ENCODE measurements around the gene CHRNG. TPM values are rescaled to one million over a fixed set of nuclear protein-coding genes. Genes with fewer than 3 reads are reported as not detected.

The CHRNG gene, protein sequence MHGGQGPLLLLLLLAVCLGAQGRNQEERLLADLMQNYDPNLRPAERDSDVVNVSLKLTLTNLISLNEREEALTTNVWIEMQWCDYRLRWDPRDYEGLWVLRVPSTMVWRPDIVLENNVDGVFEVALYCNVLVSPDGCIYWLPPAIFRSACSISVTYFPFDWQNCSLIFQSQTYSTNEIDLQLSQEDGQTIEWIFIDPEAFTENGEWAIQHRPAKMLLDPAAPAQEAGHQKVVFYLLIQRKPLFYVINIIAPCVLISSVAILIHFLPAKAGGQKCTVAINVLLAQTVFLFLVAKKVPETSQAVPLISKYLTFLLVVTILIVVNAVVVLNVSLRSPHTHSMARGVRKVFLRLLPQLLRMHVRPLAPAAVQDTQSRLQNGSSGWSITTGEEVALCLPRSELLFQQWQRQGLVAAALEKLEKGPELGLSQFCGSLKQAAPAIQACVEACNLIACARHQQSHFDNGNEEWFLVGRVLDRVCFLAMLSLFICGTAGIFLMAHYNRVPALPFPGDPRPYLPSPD
- not detected in 2 replicates for total RNA-seq

DNA sequence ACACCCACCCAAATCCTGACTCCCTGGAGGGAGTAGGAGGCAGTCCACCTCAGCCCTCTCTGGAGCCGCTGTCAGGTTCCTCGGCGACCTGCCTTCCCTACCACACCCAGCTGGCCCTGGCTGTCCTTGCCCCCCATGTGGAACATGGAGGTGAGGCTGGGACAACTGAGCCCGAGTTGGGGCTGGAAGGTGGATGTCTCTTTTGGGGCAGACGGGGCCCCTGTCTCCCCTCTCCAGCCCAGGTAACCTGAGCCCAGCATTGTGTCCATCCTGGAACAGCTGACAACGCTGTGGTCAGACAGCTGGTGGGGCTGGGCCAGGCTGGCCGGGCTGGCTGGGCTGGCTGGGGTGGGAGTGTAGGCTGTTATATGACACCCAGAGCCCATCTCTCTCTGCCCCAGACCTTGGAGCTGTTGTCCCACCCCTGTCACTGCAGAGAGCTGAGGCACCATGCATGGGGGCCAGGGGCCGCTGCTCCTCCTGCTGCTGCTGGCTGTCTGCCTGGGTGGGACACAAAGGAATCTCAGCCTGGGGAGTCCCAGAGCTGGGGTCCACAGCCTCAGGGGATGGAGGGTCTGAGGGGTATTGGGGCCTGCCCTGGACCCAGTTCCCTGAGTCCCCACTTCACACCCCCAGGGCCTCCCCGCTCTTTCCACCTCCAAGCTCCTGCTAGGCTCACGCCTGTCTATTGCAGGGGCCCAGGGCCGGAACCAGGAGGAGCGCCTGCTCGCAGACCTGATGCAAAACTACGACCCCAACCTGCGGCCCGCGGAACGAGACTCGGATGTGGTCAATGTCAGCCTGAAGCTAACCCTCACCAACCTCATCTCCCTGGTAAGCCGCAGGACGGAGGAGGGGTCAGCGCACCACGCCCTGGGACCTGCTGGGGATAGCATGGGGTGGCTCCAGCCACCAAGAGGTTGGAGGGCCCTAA lies at the start of gene CHRNG:
Gene CHRNG (plus strand): TSS at position 395 of the 934 bp plus-strand sequence. CDS start 56 bp downstream, at position 451.
- DNase-seq (ENCODE audit: low read depth): no peak
- Histone ChIP-seq H3K36me3 (ENCODE audit: control insufficient read depth, insufficient read depth, low read length) (no peaks in the 10 kb centered on the region), H3K27me3 (ENCODE audit: control insufficient read depth, insufficient read depth, low read length) (no peaks in the 10 kb centered on the region), H3K4me3 (ENCODE audit: low read depth, low read length) (no peak within 1 kb of the TSS)
- TF ChIP-seq, protein P1, sequence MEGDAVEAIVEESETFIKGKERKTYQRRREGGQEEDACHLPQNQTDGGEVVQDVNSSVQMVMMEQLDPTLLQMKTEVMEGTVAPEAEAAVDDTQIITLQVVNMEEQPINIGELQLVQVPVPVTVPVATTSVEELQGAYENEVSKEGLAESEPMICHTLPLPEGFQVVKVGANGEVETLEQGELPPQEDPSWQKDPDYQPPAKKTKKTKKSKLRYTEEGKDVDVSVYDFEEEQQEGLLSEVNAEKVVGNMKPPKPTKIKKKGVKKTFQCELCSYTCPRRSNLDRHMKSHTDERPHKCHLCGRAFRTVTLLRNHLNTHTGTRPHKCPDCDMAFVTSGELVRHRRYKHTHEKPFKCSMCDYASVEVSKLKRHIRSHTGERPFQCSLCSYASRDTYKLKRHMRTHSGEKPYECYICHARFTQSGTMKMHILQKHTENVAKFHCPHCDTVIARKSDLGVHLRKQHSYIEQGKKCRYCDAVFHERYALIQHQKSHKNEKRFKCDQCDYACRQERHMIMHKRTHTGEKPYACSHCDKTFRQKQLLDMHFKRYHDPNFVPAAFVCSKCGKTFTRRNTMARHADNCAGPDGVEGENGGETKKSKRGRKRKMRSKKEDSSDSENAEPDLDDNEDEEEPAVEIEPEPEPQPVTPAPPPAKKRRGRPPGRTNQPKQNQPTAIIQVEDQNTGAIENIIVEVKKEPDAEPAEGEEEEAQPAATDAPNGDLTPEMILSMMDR (IDR thresholded peaks at IDR 0.05; ENCODE audit: insufficient read depth, low read length, severe bottlenecking): no peak
- FAIRE-seq: no peak

GRCh38 chr2:232490221-232491138 lies 49.0 kb upstream of the CHRNG start:
- DNase-seq (ENCODE audit: low read depth): no peak
- TF ChIP-seq, protein P1 (IDR thresholded peaks at IDR 0.05; ENCODE audit: insufficient read depth, low read length, severe bottlenecking): no peak
- FAIRE-seq: no peak
- no peaks in the 10 kb centered on the region for H3K36me3 ChIP-seq (ENCODE audit: control insufficient read depth, insufficient read depth, low read length)
- no peak overlapping the region for H3K4me3 ChIP-seq (ENCODE audit: low read depth, low read length)
- H3K27me3 ChIP-seq (ENCODE audit: control insufficient read depth, insufficient read depth, low read length): peaks cover 23% of the 10 kb centered on the region

DNA sequence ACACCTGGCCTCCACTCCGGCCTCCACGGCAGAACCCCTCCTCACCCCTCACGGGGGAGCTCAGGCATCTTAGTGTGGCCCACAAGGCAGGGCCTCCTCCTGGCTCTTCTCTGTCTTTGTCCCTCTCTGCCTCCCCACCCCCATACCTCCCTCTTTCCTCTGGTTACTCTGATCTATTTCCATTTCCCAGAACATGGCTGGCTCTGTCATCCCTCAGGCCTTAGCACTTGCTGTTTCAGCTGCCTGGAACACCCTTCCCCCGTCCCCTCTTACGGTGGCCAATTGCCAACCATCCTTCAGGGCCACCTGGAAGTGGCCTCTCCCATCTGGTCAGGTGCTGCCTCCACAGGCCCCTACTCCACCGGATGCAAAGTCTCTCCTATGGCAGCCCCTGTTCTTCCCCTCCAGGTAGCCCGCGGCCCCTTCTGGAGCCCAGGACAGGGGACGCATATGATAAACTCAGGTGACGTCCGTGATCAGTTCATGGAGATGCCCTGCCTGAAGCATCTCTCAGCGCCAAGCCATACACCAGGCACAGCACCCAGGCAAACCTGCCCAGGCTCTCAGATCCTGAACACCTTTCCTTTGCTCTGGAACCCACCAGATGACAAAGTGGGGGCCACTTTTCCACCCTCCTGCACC lies 48.2 kb upstream of the CHRNG start:
- no peaks in the 10 kb centered on the region for H3K36me3 ChIP-seq (ENCODE audit: control insufficient read depth, insufficient read depth, low read length)
- no peak overlapping the region for H3K4me3 ChIP-seq (ENCODE audit: low read depth, low read length)
- TF ChIP-seq, protein P1 (IDR thresholded peaks at IDR 0.05; ENCODE audit: insufficient read depth, low read length, severe bottlenecking): no peak
- peaks cover 17% of the 10 kb centered on the region for H3K27me3 ChIP-seq (ENCODE audit: control insufficient read depth, insufficient read depth, low read length)
- FAIRE-seq: no peak
- DNase-seq (ENCODE audit: low read depth): no peak

GRCh38 chr2:232492236-232492848 lies 47.1 kb upstream of the CHRNG start:
- no peak for FAIRE-seq
- DNase-seq (ENCODE audit: low read depth): no peak
- TF ChIP-seq, protein P1 (IDR thresholded peaks at IDR 0.05; ENCODE audit: insufficient read depth, low read length, severe bottlenecking): no peak
- no peaks in the 10 kb centered on the region for H3K36me3 ChIP-seq (ENCODE audit: control insufficient read depth, insufficient read depth, low read length)
- H3K27me3 ChIP-seq (ENCODE audit: control insufficient read depth, insufficient read depth, low read length): peaks cover 8% of the 10 kb centered on the region
- H3K4me3 ChIP-seq (ENCODE audit: low read depth, low read length): no peak overlapping the region

Measured in bronchial epithelial cell (primary cell).